Measurements from ENCODE around the gene HLCS.
"Not testable (repeated sequence)": the region's sequence is repeated elsewhere in the genome, so short reads cannot be mapped to it uniquely, and the experiment has no call there.

Gene HLCS

GRCh38 chr21:36828208-36828607 is 138.3 kb downstream of the HLCS start:
- Histone ChIP-seq H3K27ac (ENCODE audit: low read length) (no peak overlapping the region), H3K9ac (ENCODE audit: low read length) (no peak overlapping the region), H3K36me3 (ENCODE audit: control insufficient read depth, low read depth, low read length) (no peaks in the 10 kb centered on the region), H3K4me1 (ENCODE audit: control insufficient read depth, low read depth, low read length) (no peaks in the 10 kb centered on the region), H3K4me3 (ENCODE audit: low read length) (no peak overlapping the region), H3K9me3 (ENCODE audit: control insufficient read depth, low read depth, low read length) (no peaks in the 10 kb centered on the region), H3K27me3 (ENCODE audit: control insufficient read depth, insufficient read depth, low read length) (no peaks in the 10 kb centered on the region)

- no peaks in the 10 kb centered on the region for H3K27me3 ChIP-seq (ENCODE audit: control insufficient read depth, insufficient read depth, low read length)
- no peak overlapping the region for H3K27ac ChIP-seq (ENCODE audit: low read length)
- H3K4me3 ChIP-seq (ENCODE audit: low read length), result no peak overlapping the region
- H3K36me3 ChIP-seq (ENCODE audit: control insufficient read depth, low read depth, low read length), result no peaks in the 10 kb centered on the region
- no peak overlapping the region for H3K9ac ChIP-seq (ENCODE audit: low read length)
- no peaks in the 10 kb centered on the region for H3K9me3 ChIP-seq (ENCODE audit: control insufficient read depth, low read depth, low read length)
- no peaks in the 10 kb centered on the region for H3K4me1 ChIP-seq (ENCODE audit: control insufficient read depth, low read depth, low read length)
Observed at GRCh38 chr21:36825658-36826057, 140.8 kb downstream of the HLCS start.

GRCh38 chr21:36821032-36821299 is 145.5 kb downstream of the HLCS start:
- H3K27ac ChIP-seq (ENCODE audit: low read length), result no peak overlapping the region
- H3K4me1 ChIP-seq (ENCODE audit: control insufficient read depth, low read depth, low read length), result peaks cover 5% of the 10 kb centered on the region
- no peak overlapping the region for H3K9ac ChIP-seq (ENCODE audit: low read length)
- no peaks in the 10 kb centered on the region for H3K36me3 ChIP-seq (ENCODE audit: control insufficient read depth, low read depth, low read length)
- no peaks in the 10 kb centered on the region for H3K27me3 ChIP-seq (ENCODE audit: control insufficient read depth, insufficient read depth, low read length)
- no peaks in the 10 kb centered on the region for H3K9me3 ChIP-seq (ENCODE audit: control insufficient read depth, low read depth, low read length)
- H3K4me3 ChIP-seq (ENCODE audit: low read length), result no peak overlapping the region

GRCh38 chr21:36820176-36821031 is 146.1 kb downstream of the HLCS start:
- Histone ChIP-seq H3K9ac (ENCODE audit: low read length) (no peak overlapping the region), H3K36me3 (ENCODE audit: control insufficient read depth, low read depth, low read length) (no peaks in the 10 kb centered on the region), H3K4me1 (ENCODE audit: control insufficient read depth, low read depth, low read length) (peaks cover 5% of the 10 kb centered on the region), H3K27ac (ENCODE audit: low read length) (no peak overlapping the region), H3K9me3 (ENCODE audit: control insufficient read depth, low read depth, low read length) (no peaks in the 10 kb centered on the region), H3K27me3 (ENCODE audit: control insufficient read depth, insufficient read depth, low read length) (no peaks in the 10 kb centered on the region), H3K4me3 (ENCODE audit: low read length) (no peak overlapping the region)

- Histone ChIP-seq H3K27ac (ENCODE audit: low read length) (no peak overlapping the region), H3K36me3 (ENCODE audit: control insufficient read depth, low read depth, low read length) (no peaks in the 10 kb centered on the region), H3K9ac (ENCODE audit: low read length) (no peak overlapping the region)
Observed at GRCh38 chr21:36817732-36818450, 148.6 kb downstream of the HLCS start.

GRCh38 chr21:36816561-36817130 is 149.8 kb downstream of the HLCS start:
- H3K4me3 ChIP-seq (ENCODE audit: low read length), result no peak overlapping the region
- H3K9ac ChIP-seq (ENCODE audit: low read length), result no peak overlapping the region
- H3K4me1 ChIP-seq (ENCODE audit: control insufficient read depth, low read depth, low read length), result peaks cover 10% of the 10 kb centered on the region
- H3K9me3 ChIP-seq (ENCODE audit: control insufficient read depth, low read depth, low read length), result no peaks in the 10 kb centered on the region
- no peaks in the 10 kb centered on the region for H3K36me3 ChIP-seq (ENCODE audit: control insufficient read depth, low read depth, low read length)
- no peaks in the 10 kb centered on the region for H3K27me3 ChIP-seq (ENCODE audit: control insufficient read depth, insufficient read depth, low read length)
- H3K27ac ChIP-seq (ENCODE audit: low read length), result no peak overlapping the region

More at GRCh38 chr21:36817732-36818450, 148.6 kb downstream of the HLCS start:
- H3K27me3 ChIP-seq (ENCODE audit: control insufficient read depth, insufficient read depth, low read length), result no peaks in the 10 kb centered on the region
- no peak overlapping the region for H3K4me3 ChIP-seq (ENCODE audit: low read length)
- H3K4me1 ChIP-seq (ENCODE audit: control insufficient read depth, low read depth, low read length), result peaks cover 10% of the 10 kb centered on the region
- no peaks in the 10 kb centered on the region for H3K9me3 ChIP-seq (ENCODE audit: control insufficient read depth, low read depth, low read length)

GRCh38 chr21:36816026-36816425 is 150.4 kb downstream of the HLCS start:
- H3K4me1 ChIP-seq (ENCODE audit: control insufficient read depth, low read depth, low read length), result peaks cover 10% of the 10 kb centered on the region
- H3K27me3 ChIP-seq (ENCODE audit: control insufficient read depth, insufficient read depth, low read length); H3K4me3 ChIP-seq (ENCODE audit: low read length); H3K9ac ChIP-seq (ENCODE audit: low read length); H3K9me3 ChIP-seq (ENCODE audit: control insufficient read depth, low read depth, low read length); H3K27ac ChIP-seq (ENCODE audit: low read length); H3K36me3 ChIP-seq (ENCODE audit: control insufficient read depth, low read depth, low read length): not testable (repeated sequence)

GRCh38 chr21:36815284-36815683 is 151.2 kb downstream of the HLCS start:
- Histone ChIP-seq H3K9ac (ENCODE audit: low read length) (no peak overlapping the region), H3K4me1 (ENCODE audit: control insufficient read depth, low read depth, low read length) (peaks cover 7% of the 10 kb centered on the region), H3K36me3 (ENCODE audit: control insufficient read depth, low read depth, low read length) (no peaks in the 10 kb centered on the region), H3K4me3 (ENCODE audit: low read length) (no peak overlapping the region), H3K27ac (ENCODE audit: low read length) (no peak overlapping the region), H3K9me3 (ENCODE audit: control insufficient read depth, low read depth, low read length) (no peaks in the 10 kb centered on the region), H3K27me3 (ENCODE audit: control insufficient read depth, insufficient read depth, low read length) (no peaks in the 10 kb centered on the region)

- H3K9me3 ChIP-seq (ENCODE audit: control insufficient read depth, low read depth, low read length), result no peaks in the 10 kb centered on the region
- no peaks in the 10 kb centered on the region for H3K27me3 ChIP-seq (ENCODE audit: control insufficient read depth, insufficient read depth, low read length)
- H3K4me3 ChIP-seq (ENCODE audit: low read length), result no peak overlapping the region
- no peaks in the 10 kb centered on the region for H3K36me3 ChIP-seq (ENCODE audit: control insufficient read depth, low read depth, low read length)
- no peak overlapping the region for H3K9ac ChIP-seq (ENCODE audit: low read length)
- H3K4me1 ChIP-seq (ENCODE audit: control insufficient read depth, low read depth, low read length), result peaks cover 6% of the 10 kb centered on the region
- H3K27ac ChIP-seq (ENCODE audit: low read length), result no peak overlapping the region
Observed at GRCh38 chr21:36813052-36813451, 153.4 kb downstream of the HLCS start.

GRCh38 chr21:36811762-36812161 is 154.7 kb downstream of the HLCS start:
- H3K36me3 ChIP-seq (ENCODE audit: control insufficient read depth, low read depth, low read length), result no peaks in the 10 kb centered on the region
- H3K27ac ChIP-seq (ENCODE audit: low read length), result no peak overlapping the region
- no peak overlapping the region for H3K4me3 ChIP-seq (ENCODE audit: low read length)
- no peaks in the 10 kb centered on the region for H3K27me3 ChIP-seq (ENCODE audit: control insufficient read depth, insufficient read depth, low read length)
- H3K4me1 ChIP-seq (ENCODE audit: control insufficient read depth, low read depth, low read length), result peaks cover 6% of the 10 kb centered on the region
- no peaks in the 10 kb centered on the region for H3K9me3 ChIP-seq (ENCODE audit: control insufficient read depth, low read depth, low read length)
- no peak overlapping the region for H3K9ac ChIP-seq (ENCODE audit: low read length)

GRCh38 chr21:36810443-36810842 is 156.0 kb downstream of the HLCS start:
- Histone ChIP-seq H3K9me3 (ENCODE audit: control insufficient read depth, low read depth, low read length) (no peaks in the 10 kb centered on the region), H3K4me3 (ENCODE audit: low read length) (no peak overlapping the region), H3K27ac (ENCODE audit: low read length) (no peak overlapping the region), H3K4me1 (ENCODE audit: control insufficient read depth, low read depth, low read length) (peaks cover 6% of the 10 kb centered on the region), H3K36me3 (ENCODE audit: control insufficient read depth, low read depth, low read length) (no peaks in the 10 kb centered on the region), H3K9ac (ENCODE audit: low read length) (no peak overlapping the region), H3K27me3 (ENCODE audit: control insufficient read depth, insufficient read depth, low read length) (no peaks in the 10 kb centered on the region)

Data from iPS-18a (cell line).